K562 (cell line): ENCODE results near the gene ZNF474. TPM values are rescaled to one million over a fixed set of nuclear protein-coding genes. Genes with fewer than 3 reads are reported as not detected.

ENCODE experiments used
- AFF1 ChIP-seq, 2 experiments: fragments of 450-650 bp; IDR thresholded peaks; 2 replicates each; pipeline ENCODE4 v1.6.1; 2018; ENCODE audit warnings: mild to moderate bottlenecking in 2 of 2, low read depth in 1 of 2; ENCODE audit not compliant: partially characterized antibody in 2 of 2
- FOXA1 ChIP-seq: fragments of 450-650 bp; IDR thresholded peaks from 2 replicates; pipeline ENCODE4 v1.6.1; 2016; ENCODE audit warnings: mild to moderate bottlenecking, borderline replicate concordance
- REST ChIP-seq, 2 experiments: fragments of 450-650 bp; formaldehyde crosslinking in 1 of 2; IDR thresholded peaks; 2 replicates each; pipeline versions ENCODE4 v1.4.0 to v1.6.1; 2014 to 2020; ENCODE audit warnings: mild to moderate bottlenecking in 2 of 2, borderline replicate concordance in 1 of 2, low read depth in 1 of 2
- ZNF407 ChIP-seq: fragments of 450-650 bp; IDR thresholded peaks from 2 replicates; pipeline ENCODE4 v1.6.1; 2016; ENCODE audit warnings: low read depth
- polyA plus RNA-seq, 8 experiments: library from polyadenylated mRNA; depleted of rRNA in 4 of 8; stranded (reverse) in 5 of 8; unstranded in 3 of 8; fragments of >200 nt; fragmentation: Nextera tagmentation in 2 of 8; fragmentation: Illumina TruSeq in 1 of 8; extraction: Ambion mirVana in 2 of 8; extraction: Trizol in 1 of 8; gene quantifications; 2 replicates each; pipeline versions ENCODE4 v1.2.1 to v1.2.3, GENCODE V29; 2011 to 2014; ENCODE audit warnings: inconsistent platforms in 1 of 8, missing spikeins in 1 of 8
- total RNA-seq, 7 experiments: library from RNA; depleted of rRNA in 6 of 7; stranded (reverse); fragments of >200 nt in 6 of 7; fragmentation: Illumina TruSeq in 2 of 7; extraction: Trizol in 2 of 7; gene quantifications; 2 replicates each; pipeline versions ENCODE4 v1.2.1 to v1.2.3, GENCODE V29; 2011 to 2021; ENCODE audit warnings: low replicate concordance in 1 of 7

The ZNF474 gene
- total and polyA plus RNA-seq, 9 of the 15 experiments (the other 6 are each of a cell fraction or from before 2014, with no cell fraction given) = 0.16 to 0.62 (median 0.39) TPM

- TF ChIP-seq ZNF407 (no peak), REST (IDR thresholded peaks at IDR 0.05; ENCODE audit: borderline replicate concordance) (0 out of 2 replicates have a peak, but pooled peaks have one; percentile 5), REST (CRISPR knock-in tag; IDR thresholded peaks at IDR 0.05; ENCODE audit: low read depth) (no peak), FOXA1 (no peak), AFF1 (IDR thresholded peaks at IDR 0.05; ENCODE audit: low read depth in 1 of 2, partially characterized antibody in 2 of 2) (peak; percentile 33 to 62)
Measured at GRCh38 chr5:122112733-122113558, 16.4 kb upstream of the ZNF474 start (continued).
